Breast epithelium (tissue), 3 donors: ENCODE data around the gene LRRC45.

Experiments used
- POLR2A ChIP-seq: fragments of 450-650 bp; IDR thresholded peaks from one replicate; pipeline ENCODE4 v1.6.1; 2016; ENCODE audit warnings: antibody characterized with exemption, mild to moderate bottlenecking, moderate library complexity
- POLR2AphosphoS5 ChIP-seq, 3 donors: sonication (generic); formaldehyde crosslinking; IDR thresholded peaks; one replicate each; pipeline ENCODE4 v1.6.1; 2017; ENCODE audit warnings: antibody characterized with exemption in 3 of 3
- TF ChIP-seq, protein P1 (sequence below), 3 donors: fragments of 450-650 bp; IDR thresholded peaks; one replicate each; pipeline ENCODE4 v1.5.1; 2016 to 2017; ENCODE audit warnings: antibody characterized with exemption in 3 of 3, mild to moderate bottlenecking in 3 of 3, moderate library complexity in 3 of 3

DNA sequence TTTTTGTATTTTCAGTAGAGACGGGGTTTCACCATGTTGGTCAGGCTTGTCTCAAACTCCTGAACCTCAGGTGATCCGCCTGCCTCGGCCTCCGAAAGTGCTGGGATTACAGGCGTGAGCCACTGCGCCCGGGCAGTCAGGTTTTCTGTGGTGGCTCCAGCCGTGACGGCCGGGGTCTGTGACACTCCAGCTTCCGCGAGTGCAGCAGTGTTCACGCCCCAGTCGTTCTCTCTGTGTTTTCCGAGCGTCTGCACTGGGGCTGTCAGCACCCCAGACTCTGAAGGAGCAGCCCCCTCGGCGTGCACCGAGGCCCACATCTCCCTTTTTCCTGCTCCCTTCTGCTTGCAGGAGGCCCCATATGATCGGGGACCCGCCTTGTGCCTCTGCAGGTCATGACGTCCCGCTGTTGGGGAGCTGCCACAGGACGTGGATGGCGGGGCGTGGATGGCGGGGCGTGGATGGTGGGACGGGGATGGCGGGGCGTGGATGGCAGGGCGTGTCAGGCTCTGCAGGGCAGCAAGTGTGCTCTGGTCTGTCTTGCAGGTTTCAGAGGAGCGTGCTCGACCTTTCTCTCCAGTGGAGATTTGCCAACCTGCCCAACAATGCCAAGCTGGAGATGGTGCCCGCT is 40.0 kb upstream of the LRRC45 start:
- TF ChIP-seq POLR2A: no peak
- TF ChIP-seq, protein P1, sequence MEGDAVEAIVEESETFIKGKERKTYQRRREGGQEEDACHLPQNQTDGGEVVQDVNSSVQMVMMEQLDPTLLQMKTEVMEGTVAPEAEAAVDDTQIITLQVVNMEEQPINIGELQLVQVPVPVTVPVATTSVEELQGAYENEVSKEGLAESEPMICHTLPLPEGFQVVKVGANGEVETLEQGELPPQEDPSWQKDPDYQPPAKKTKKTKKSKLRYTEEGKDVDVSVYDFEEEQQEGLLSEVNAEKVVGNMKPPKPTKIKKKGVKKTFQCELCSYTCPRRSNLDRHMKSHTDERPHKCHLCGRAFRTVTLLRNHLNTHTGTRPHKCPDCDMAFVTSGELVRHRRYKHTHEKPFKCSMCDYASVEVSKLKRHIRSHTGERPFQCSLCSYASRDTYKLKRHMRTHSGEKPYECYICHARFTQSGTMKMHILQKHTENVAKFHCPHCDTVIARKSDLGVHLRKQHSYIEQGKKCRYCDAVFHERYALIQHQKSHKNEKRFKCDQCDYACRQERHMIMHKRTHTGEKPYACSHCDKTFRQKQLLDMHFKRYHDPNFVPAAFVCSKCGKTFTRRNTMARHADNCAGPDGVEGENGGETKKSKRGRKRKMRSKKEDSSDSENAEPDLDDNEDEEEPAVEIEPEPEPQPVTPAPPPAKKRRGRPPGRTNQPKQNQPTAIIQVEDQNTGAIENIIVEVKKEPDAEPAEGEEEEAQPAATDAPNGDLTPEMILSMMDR (IDR thresholded peaks at IDR 0.05): no peak
- TF ChIP-seq POLR2AphosphoS5 (IDR thresholded peaks at IDR 0.05): no peak
